ENCODE data around the gene SAMD4A. TPM values are rescaled to one million over a fixed set of nuclear protein-coding genes. Genes with fewer than 3 reads are reported as not detected.

Gene SAMD4A
- total RNA-seq, 3 donors from 2014 or later = 5.4 to 8.1 (median 7.6) TPM

DNA sequence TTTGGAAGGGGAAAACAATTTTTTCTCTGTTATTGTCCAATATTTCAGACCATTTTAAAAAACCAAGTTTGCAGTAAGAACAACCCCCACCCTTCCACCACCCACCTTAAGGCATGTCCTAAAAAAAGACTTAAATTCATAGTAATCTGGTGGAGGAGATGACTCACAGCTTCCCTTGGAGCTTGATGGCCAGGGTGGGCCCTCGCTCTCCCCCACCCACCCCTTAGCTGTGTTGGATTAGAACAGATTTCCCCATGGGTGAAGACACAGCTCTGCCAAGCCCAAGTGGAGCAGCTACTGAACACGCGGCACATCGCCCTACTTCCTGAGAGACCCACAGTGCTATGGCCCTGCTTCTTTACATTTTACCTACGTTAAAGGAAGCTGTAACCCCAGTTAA lies 195.4 kb downstream of the SAMD4A start:
- H3K36me3 Mint-ChIP-seq (ENCODE audit: insufficient read depth) = peaks cover 5% of the 10 kb centered on the region
- ATAC-seq (no peak), DNase-seq (no peak)
- H3K4me1 Mint-ChIP-seq (ENCODE audit: low read depth) = peaks cover 17% of the 10 kb centered on the region
- H3K4me3 Mint-ChIP-seq = no peak overlapping the region
- no peaks in the 10 kb centered on the region for H3K27me3 Mint-ChIP-seq (ENCODE audit: low read depth)
- no peaks in the 10 kb centered on the region for H3K9me3 Mint-ChIP-seq

DNA sequence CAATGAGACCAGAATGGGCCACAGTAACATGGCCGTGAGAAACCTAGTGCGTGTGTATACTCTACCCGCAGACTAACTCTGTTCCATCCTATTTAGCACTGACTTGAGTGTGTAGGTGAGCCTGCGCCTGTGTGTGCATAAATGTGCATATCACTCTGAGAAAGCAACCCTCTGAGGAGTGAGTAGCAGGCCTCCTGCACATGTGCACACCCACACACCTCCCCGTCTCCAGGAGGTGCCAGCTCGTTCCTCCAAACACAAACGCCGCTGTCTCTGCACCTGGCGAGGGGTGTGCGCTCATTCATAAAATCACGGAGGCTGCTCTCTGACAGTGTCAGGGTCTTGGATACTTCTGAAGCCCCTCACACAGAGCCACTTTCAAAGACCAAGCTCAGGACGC lies 196.8 kb downstream of the SAMD4A start:
- Mint-ChIP-seq H3K4me3 (no peak overlapping the region), H3K36me3 (ENCODE audit: insufficient read depth) (peaks cover 5% of the 10 kb centered on the region), H3K9me3 (no peaks in the 10 kb centered on the region), H3K27me3 (ENCODE audit: low read depth) (no peaks in the 10 kb centered on the region), H3K4me1 (ENCODE audit: low read depth) (peaks cover 11% of the 10 kb centered on the region)
- DNase-seq (no peak), ATAC-seq (no peak)

DNA sequence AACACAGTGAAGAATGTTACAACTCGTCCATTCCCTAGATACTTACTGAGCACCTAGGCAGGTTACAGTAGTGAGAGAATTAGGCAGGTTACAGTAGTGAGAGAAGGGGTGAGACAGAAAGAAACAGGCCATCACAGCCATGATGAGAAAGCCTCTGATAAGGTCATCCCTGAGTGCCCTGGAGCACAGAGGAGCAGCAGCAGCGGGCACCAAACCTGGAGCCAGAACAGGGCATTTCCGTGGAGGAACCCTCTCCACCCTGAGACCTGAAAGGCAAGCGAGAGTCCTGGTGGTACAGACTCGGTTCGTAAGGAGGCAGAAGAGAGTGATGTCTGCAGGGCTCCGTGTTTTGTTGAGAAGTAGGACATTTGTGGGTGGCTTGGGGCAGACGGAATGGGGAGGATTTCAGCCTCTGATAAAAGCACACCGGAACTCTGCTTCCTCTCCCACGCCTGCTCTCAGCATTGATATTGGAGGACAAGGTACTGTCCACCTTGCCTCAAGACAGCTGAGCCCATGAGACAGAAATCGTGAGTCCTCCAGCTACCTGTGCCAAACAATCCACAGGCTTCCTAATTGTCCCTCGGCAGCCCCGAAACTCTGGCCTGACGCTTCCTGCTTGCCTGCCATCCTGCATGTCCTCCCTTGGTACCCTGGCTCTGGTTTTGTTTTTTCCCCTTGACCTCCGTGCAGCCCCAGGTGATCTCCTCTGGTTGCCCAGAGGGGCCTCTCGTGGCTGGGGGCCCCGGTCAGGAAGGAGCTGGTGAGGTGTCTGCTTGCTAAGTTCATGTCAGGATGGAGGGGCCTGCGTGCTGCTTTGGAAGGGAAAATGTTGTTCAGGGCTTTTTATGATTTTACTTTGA lies 199.6 kb downstream of the SAMD4A start:
- DNase-seq = no peak
- H3K4me1 Mint-ChIP-seq (ENCODE audit: low read depth) = peaks cover 11% of the 10 kb centered on the region
- H3K36me3 Mint-ChIP-seq (ENCODE audit: insufficient read depth) = peaks cover 5% of the 10 kb centered on the region
- ATAC-seq = no peak
- no peaks in the 10 kb centered on the region for H3K27me3 Mint-ChIP-seq (ENCODE audit: low read depth)
- no peaks in the 10 kb centered on the region for H3K9me3 Mint-ChIP-seq
- H3K4me3 Mint-ChIP-seq = no peak overlapping the region

DNA sequence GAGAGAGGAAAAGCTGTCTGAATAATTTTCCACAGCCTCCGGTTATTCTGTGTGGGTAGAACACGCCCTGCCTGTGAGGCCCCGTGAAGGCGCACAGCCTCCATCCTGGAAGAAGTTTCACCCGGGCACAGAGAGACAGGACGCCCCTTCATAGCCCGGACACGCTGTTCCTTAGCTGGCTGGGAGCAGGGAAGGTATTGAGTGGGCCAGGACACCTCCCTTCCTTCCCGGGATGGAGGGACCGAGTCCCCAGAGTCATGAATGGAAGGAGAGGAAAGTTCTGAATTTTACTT lies 200.2 kb downstream of the SAMD4A start:
- no peak overlapping the region for H3K4me3 Mint-ChIP-seq
- peaks cover 5% of the 10 kb centered on the region for H3K36me3 Mint-ChIP-seq (ENCODE audit: insufficient read depth)
- no peaks in the 10 kb centered on the region for H3K27me3 Mint-ChIP-seq (ENCODE audit: low read depth)
- no peaks in the 10 kb centered on the region for H3K9me3 Mint-ChIP-seq
- ATAC-seq = no peak
- peaks cover 11% of the 10 kb centered on the region for H3K4me1 Mint-ChIP-seq (ENCODE audit: low read depth)
- no peak for DNase-seq

DNA sequence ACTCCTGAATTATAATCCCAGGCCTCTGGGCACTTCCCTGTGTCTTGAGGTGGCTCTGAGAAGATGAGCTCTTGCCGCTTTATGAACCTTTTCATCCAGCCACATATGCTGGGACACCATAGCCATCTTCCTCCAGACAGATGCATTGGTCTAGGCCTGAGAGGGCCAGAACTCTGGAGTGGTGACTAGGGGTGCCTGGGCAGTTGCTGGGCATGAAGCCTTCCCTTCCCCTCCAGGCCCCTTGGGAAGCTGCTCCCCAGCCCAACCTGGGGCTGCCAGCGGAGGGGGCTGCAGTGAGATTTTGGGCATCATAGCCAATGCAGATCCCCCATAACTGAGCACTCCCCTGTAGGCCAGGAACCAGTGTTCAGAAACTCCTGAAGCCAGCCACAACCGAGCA lies 200.5 kb downstream of the SAMD4A start:
- DNase-seq (no peak), ATAC-seq (no peak)
- Mint-ChIP-seq H3K27me3 (ENCODE audit: low read depth) (no peaks in the 10 kb centered on the region), H3K9me3 (no peaks in the 10 kb centered on the region), H3K4me1 (ENCODE audit: low read depth) (peaks cover 14% of the 10 kb centered on the region), H3K36me3 (ENCODE audit: insufficient read depth) (peaks cover 5% of the 10 kb centered on the region), H3K4me3 (no peak overlapping the region)

DNA sequence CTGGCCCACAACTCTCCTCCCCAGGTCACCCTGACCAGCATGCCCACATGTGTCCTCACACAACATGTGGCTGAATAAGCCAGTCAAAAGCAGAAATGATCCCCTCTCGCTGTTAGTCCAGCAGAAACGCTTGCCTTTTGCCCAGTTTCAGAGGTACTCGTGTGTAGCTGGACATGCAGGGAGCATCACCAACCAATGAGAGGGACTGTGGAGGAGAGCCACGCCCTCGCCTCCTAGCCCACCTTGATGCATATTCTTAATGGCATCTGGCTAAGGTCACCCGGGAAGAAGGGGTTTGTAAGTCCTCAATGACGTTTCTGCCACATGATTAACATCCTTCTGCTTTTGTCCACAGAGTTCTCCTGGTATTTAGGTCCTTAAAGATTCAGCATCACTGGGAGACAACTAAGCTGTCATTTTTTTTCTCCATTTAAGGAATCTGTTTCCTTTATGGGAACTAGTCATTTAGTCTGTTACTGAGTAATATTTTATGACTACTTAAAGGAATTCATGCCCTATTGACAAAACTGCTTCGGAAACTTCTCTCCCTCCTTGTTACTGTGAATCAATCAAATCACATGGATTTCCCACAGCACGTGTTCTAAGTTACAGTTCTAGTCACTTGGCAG lies 201.7 kb downstream of the SAMD4A start:
- Mint-ChIP-seq H3K36me3 (ENCODE audit: insufficient read depth) (peaks cover 5% of the 10 kb centered on the region), H3K4me3 (no peak overlapping the region), H3K4me1 (ENCODE audit: low read depth) (peaks cover 25% of the 10 kb centered on the region), H3K27me3 (ENCODE audit: low read depth) (no peaks in the 10 kb centered on the region), H3K9me3 (no peaks in the 10 kb centered on the region)
- DNase-seq (no peak), ATAC-seq (no peak)

DNA sequence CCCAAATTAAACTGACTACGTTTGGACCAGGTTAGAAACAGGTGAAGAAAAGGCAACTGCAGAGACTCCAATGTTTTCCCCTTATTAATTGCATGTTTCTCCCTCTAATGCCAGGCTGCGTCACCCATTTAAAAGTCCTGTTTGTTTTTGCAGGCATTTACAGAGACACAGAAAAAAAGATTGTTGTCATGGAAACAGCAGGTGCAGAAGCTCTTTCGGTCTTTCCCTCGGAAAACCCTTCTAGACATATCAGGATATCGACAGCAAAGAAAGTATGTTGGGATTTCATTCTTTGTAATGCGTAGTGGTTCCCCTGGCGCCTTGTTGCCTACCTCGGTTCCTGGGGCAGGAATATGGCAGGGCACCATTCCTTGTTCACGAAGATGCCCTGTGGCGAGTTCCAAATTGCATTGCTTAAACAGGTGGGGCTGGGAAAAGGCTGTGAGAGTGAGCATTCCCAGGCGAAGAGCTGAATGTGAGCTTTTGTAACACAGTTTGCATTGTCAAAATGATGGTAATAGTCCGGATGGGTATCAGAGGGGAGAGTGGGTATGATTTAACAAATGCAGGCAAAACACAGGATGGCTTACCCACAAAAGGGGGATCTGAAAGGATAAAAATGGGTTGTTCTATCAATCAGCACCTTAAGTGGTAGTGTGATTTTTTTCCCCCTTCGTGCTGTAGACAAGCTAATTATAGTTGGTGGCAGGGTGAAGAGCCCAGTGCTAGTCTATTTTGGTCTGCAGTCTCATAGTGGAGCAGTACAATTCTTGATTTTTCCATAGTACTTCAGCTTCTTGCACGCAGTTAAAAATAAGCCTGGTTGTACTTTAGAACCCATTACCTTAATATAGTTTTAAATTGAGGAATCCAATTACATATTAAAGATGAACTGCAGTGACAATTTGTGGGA lies 203.3 kb downstream of the SAMD4A start:
- DNase-seq (no peak), ATAC-seq (no peak)
- H3K9me3 Mint-ChIP-seq = no peaks in the 10 kb centered on the region
- H3K4me1 Mint-ChIP-seq (ENCODE audit: low read depth) = peaks cover 31% of the 10 kb centered on the region
- H3K27me3 Mint-ChIP-seq (ENCODE audit: low read depth) = no peaks in the 10 kb centered on the region
- H3K36me3 Mint-ChIP-seq (ENCODE audit: insufficient read depth) = no peaks in the 10 kb centered on the region
- no peak overlapping the region for H3K4me3 Mint-ChIP-seq

DNA sequence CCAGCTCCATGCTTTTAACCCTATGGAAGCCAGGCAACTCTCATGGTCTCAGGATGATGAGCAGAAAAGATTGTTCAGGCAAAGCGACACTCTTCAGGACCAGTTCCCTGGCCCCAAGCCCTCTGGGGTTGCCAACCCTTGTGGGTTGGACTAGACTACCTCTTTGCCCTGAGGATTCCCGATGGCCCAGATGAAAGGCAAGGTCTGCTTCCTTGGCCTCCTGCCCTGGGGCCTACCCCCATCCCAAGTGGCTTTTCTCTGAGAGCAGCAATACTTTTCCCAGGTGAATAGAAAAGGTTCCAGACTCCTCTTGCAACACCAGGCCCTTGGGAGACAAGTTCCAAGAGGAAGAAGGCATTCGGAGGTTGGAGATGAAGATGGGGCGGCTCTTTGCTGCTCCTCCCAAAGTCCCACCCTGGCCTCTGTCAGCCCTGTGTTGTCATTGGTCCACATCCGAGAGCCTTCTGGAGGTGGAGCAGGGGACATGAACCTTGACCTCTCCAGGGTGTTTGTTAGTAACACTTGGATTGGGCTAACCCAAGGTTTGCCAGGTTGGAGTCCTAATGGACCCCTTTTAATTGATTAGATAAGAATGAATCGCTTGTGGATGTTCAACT lies 204.6 kb downstream of the SAMD4A start:
- no peaks in the 10 kb centered on the region for H3K36me3 Mint-ChIP-seq (ENCODE audit: insufficient read depth)
- no peaks in the 10 kb centered on the region for H3K27me3 Mint-ChIP-seq (ENCODE audit: low read depth)
- DNase-seq = no peak
- H3K9me3 Mint-ChIP-seq = no peaks in the 10 kb centered on the region
- H3K4me1 Mint-ChIP-seq (ENCODE audit: low read depth) = peaks cover 33% of the 10 kb centered on the region
- ATAC-seq = no peak
- H3K4me3 Mint-ChIP-seq = no peak overlapping the region

DNA sequence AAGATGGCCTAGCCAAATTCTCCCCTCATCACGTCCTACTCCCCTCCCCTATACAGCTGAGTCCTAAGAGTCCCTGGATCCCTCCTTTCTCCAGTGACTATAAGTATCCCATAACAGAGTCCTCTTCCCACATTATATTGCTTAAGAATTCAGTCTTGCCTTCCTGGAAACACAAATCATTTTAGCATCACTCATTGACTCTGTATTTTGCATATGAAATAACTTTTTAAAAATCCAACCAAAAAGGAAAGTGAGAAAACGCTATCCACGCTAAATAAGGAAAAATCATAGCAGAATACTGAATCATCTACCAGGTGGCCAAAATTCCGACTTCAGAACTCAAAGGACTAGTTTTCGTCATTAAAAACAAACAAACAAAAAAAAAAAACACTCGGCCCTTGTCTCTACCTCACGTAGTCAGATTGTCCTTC lies 205.5 kb downstream of the SAMD4A start:
- Mint-ChIP-seq H3K4me3 (no peak overlapping the region), H3K36me3 (ENCODE audit: insufficient read depth) (peaks cover 4% of the 10 kb centered on the region), H3K9me3 (no peaks in the 10 kb centered on the region), H3K27me3 (ENCODE audit: low read depth) (no peaks in the 10 kb centered on the region), H3K4me1 (ENCODE audit: low read depth) (peaks cover 34% of the 10 kb centered on the region)
- no peak for ATAC-seq
- DNase-seq = no peak

DNA sequence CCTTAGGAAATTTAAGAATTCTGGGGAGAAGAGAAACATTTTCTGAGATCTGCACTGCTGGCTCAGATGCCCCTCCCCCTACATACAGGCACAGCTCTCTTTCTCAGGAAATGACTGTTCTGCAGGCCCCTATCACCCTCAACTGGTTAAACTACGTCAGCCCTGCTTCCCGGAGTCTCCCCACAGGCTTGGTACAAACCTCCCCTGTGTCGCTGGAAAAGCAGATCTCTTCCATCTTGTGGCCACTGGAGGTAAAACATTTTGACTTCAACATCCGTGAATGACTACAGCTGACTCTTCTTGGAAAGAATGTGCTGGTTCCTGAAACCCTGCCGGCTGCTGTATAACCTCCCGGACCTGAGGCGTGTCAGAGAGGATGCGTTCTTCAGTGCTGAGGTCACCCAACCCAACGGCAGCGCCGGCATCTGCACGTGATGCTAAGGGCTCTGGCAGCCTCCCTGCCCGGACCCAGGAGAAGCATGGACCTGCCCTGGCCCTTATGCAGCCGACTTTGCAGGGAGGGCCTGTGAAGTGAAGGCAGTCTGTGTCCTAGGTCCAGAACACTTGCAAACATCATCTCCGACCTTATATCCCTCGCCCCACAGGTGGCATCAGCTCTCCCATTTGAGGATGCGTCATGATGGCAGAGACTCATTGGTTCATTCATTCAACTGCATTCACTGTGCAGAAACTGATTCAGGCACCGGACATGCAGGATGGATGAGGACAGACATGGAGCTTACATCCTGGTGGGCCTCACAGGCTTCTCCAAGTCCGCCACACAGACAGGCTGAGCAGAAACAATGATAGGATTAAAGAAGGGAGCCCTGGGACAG lies 206.5 kb downstream of the SAMD4A start:
- H3K4me1 Mint-ChIP-seq (ENCODE audit: low read depth) = peaks cover 34% of the 10 kb centered on the region
- ATAC-seq = peak; percentile 81 to 82
- peak; percentile 58 for DNase-seq
- H3K36me3 Mint-ChIP-seq (ENCODE audit: insufficient read depth) = peaks cover 4% of the 10 kb centered on the region
- no peaks in the 10 kb centered on the region for H3K27me3 Mint-ChIP-seq (ENCODE audit: low read depth)
- no peaks in the 10 kb centered on the region for H3K9me3 Mint-ChIP-seq
- H3K4me3 Mint-ChIP-seq = peak overlapping the region; percentile 2

DNA sequence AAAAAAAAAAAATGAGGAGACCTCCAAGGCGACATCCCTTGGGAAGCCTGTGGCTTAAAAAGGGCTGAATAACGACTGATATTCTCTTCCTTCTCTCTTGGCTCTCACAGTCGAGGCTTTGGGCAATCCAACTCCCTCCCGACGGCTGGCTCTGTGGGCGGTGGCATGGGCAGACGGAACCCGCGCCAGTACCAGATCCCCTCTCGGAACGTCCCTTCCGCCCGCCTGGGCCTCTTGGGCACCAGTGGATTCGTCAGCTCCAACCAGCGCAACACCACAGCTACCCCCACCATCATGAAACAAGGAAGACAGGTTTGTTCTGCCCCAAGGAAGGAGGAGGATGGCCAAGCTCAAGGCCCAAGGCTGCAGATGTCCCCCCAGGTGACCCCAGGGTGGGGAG lies 207.9 kb downstream of the SAMD4A start:
- ATAC-seq (no peak), DNase-seq (no peak)
- no peak overlapping the region for H3K4me3 Mint-ChIP-seq
- peaks cover 4% of the 10 kb centered on the region for H3K36me3 Mint-ChIP-seq (ENCODE audit: insufficient read depth)
- H3K27me3 Mint-ChIP-seq (ENCODE audit: low read depth) = no peaks in the 10 kb centered on the region
- peaks cover 34% of the 10 kb centered on the region for H3K4me1 Mint-ChIP-seq (ENCODE audit: low read depth)
- no peaks in the 10 kb centered on the region for H3K9me3 Mint-ChIP-seq

DNA sequence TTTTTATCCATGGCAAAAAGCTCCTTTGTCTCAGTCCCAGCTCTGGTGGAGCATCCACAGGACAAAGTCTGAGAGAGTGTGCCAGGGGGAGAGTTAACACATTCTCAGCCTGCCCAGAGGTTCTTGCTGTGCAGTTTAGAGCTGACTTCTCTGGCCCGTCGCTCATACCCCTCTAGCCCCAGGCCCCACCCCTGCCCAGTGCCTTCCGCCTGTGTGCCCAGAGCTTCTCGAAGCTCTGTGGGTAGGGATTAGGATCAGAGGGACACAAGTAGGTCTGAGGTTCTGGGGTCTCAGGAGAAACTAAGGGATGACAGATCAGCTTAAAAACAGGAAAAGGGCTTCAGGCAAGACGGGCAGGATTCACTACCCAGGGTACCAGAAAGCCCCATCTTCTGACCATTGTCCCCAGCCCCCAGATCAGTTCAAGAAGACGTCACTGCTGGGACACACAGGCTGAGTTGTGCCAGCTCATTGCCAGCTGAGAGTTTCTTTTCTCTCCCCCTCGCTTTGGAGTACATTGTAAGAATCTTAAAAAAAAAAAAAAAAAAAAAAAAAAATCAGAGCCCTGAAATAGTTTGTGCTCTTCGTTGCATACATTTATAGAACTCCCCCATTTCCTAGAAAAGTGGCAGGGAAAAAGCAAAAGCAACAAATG lies 208.7 kb downstream of the SAMD4A start:
- Mint-ChIP-seq H3K4me1 (ENCODE audit: low read depth) (peaks cover 34% of the 10 kb centered on the region), H3K27me3 (ENCODE audit: low read depth) (no peaks in the 10 kb centered on the region), H3K36me3 (ENCODE audit: insufficient read depth) (peaks cover 4% of the 10 kb centered on the region), H3K4me3 (no peak overlapping the region), H3K9me3 (no peaks in the 10 kb centered on the region)
- DNase-seq (no peak), ATAC-seq (no peak)

DNA sequence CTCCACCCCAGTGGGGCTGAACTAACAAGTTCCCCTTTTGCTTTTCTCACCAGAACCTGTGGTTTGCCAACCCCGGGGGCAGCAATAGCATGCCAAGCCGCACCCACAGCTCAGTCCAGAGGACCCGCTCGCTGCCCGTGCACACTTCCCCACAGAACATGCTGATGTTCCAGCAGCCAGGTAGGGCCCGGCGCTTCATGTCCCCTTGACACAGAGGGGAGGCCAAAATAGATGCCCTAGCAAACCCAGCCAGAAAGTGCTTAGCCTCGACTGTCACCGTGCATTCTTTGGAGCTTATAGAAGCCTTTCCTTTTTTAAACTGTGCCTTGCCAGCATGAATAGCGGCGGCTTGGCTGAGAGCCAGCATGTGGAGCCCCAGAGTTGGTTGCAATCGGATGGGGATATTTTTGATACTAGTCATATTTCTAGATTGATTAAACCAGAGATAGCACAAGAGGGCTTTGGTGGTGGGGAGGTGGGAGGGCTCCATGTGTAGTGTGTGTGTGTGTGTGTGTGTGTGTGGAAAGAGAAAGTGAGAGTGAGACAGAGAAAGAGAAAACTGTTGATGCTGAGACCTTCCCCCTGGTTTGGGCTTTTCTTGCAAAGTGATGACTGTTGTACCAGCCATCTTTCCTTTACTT lies 209.6 kb downstream of the SAMD4A start:
- Mint-ChIP-seq H3K27me3 (ENCODE audit: low read depth) (no peaks in the 10 kb centered on the region), H3K9me3 (no peaks in the 10 kb centered on the region), H3K4me1 (ENCODE audit: low read depth) (peaks cover 34% of the 10 kb centered on the region), H3K36me3 (ENCODE audit: insufficient read depth) (peaks cover 6% of the 10 kb centered on the region), H3K4me3 (no peak overlapping the region)
- DNase-seq (peak; percentile 10), ATAC-seq (peak; percentile 36 to 49)

All from activated T-cell treated with anti-CD3 and anti-CD28 coated beads, Interleukin-2, amount 50 U/mL, for 4 hours (primary cell).